ENCODE measurements around the gene PDE1C.

The PDE1C gene

GRCh38 chr7:31883761-31884164 lies 186.4 kb downstream of the PDE1C start:
- Histone ChIP-seq H3K36me3 (ENCODE audit: insufficient read depth, low read length) (no peaks in the 10 kb centered on the region), H3K4me1 (ENCODE audit: insufficient read depth, low read length) (peaks cover 5% of the 10 kb centered on the region; the same call in 1 of the 2 replicates), H3K9me3 (ENCODE audit: control insufficient read depth, insufficient read depth, low read length) (no peaks in the 10 kb centered on the region), H3K9ac (ENCODE audit: low read depth, low read length) (no peak overlapping the region)

- Histone ChIP-seq H3K9me3 (ENCODE audit: control insufficient read depth, insufficient read depth, low read length) (no peaks in the 10 kb centered on the region), H3K36me3 (ENCODE audit: insufficient read depth, low read length) (no peaks in the 10 kb centered on the region), H3K4me1 (ENCODE audit: insufficient read depth, low read length) (peaks cover 5% of the 10 kb centered on the region; the same call in 1 of the 2 replicates), H3K9ac (ENCODE audit: low read depth, low read length) (no peak overlapping the region)
Measured at GRCh38 chr7:31882187-31882586, 188.0 kb downstream of the PDE1C start.

- H3K36me3 ChIP-seq (ENCODE audit: insufficient read depth, low read length) = no peaks in the 10 kb centered on the region
- no peak overlapping the region for H3K9ac ChIP-seq (ENCODE audit: low read depth, low read length)
- peaks cover 4% of the 10 kb centered on the region; the same call in 1 of the 2 replicates for H3K4me1 ChIP-seq (ENCODE audit: insufficient read depth, low read length)
- no peaks in the 10 kb centered on the region for H3K9me3 ChIP-seq (ENCODE audit: control insufficient read depth, insufficient read depth, low read length)
Measured at GRCh38 chr7:31878875-31879274, 191.3 kb downstream of the PDE1C start.

DNA sequence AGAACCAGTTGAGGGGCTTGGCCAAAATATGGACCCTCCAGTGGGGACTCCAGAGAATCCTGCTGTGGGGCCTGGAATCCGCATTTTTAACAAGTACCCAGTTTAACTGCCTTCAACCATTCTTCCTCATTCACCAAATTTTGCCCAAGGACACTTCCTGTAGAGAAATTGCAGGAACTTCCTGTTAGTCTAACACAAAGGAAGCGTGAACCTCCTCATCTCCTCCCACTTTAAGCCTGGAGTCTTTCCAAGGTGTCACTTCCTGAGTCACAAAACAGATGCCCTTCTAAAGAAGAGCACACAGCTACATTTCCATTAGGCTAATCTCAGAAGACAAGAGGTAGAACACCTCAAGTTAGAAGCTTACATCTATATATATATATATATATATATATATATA lies 194.8 kb downstream of the PDE1C start:
- H3K9me3 ChIP-seq (ENCODE audit: control insufficient read depth, insufficient read depth, low read length) = no peaks in the 10 kb centered on the region
- no peaks in the 10 kb centered on the region for H3K4me1 ChIP-seq (ENCODE audit: insufficient read depth, low read length)
- H3K9ac ChIP-seq (ENCODE audit: low read depth, low read length) = no peak overlapping the region
- H3K36me3 ChIP-seq (ENCODE audit: insufficient read depth, low read length) = no peaks in the 10 kb centered on the region

DNA sequence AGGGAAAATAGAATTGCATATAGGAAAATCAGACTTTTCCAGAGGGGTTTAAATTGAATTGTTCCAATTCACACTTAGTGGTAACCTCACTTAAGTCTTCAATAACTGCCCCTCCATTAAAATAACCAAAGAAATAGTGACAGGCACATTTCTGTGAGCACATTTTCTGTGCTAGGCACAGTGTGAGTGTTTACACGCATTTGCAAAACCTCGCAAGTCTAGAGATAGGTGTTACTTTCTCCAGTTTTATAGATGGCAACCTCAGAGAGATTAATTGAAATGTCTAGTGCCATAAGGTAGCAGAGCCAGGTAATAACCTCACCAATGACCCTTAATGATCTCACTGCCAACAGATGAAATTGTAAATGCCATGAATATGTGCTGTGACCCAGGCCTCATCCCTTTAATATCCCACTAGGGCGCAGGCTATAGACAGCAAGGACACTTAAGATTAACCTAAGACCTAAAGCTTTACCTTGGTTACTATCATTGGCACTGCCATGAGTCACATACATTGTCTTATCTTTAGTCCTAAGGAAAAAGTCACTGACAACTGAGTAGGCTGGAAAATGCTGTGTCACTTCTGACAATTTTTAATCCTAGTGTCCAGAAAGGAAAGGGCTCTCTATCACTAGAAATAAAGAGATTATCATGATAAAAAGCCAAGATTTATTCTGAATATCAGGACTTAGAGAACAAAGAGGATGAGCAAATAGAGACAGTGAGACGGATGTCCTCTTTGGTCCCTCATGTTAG lies 195.4 kb downstream of the PDE1C start:
- H3K4me1 ChIP-seq (ENCODE audit: insufficient read depth, low read length) = no peaks in the 10 kb centered on the region

GRCh38 chr7:31873816-31874597 lies 196.2 kb downstream of the PDE1C start:
- no peak overlapping the region for H3K9ac ChIP-seq (ENCODE audit: low read depth, low read length)
- H3K4me1 ChIP-seq (ENCODE audit: insufficient read depth, low read length) = no peaks in the 10 kb centered on the region
- H3K9me3 ChIP-seq (ENCODE audit: control insufficient read depth, insufficient read depth, low read length) = no peaks in the 10 kb centered on the region
- no peaks in the 10 kb centered on the region for H3K36me3 ChIP-seq (ENCODE audit: insufficient read depth, low read length)

More for the DNA sequence above, 195.4 kb downstream of the PDE1C start:
- H3K36me3 ChIP-seq (ENCODE audit: insufficient read depth, low read length) = no peaks in the 10 kb centered on the region
- H3K9ac ChIP-seq (ENCODE audit: low read depth, low read length) = no peak overlapping the region
- H3K9me3 ChIP-seq (ENCODE audit: control insufficient read depth, insufficient read depth, low read length) = no peaks in the 10 kb centered on the region

DNA sequence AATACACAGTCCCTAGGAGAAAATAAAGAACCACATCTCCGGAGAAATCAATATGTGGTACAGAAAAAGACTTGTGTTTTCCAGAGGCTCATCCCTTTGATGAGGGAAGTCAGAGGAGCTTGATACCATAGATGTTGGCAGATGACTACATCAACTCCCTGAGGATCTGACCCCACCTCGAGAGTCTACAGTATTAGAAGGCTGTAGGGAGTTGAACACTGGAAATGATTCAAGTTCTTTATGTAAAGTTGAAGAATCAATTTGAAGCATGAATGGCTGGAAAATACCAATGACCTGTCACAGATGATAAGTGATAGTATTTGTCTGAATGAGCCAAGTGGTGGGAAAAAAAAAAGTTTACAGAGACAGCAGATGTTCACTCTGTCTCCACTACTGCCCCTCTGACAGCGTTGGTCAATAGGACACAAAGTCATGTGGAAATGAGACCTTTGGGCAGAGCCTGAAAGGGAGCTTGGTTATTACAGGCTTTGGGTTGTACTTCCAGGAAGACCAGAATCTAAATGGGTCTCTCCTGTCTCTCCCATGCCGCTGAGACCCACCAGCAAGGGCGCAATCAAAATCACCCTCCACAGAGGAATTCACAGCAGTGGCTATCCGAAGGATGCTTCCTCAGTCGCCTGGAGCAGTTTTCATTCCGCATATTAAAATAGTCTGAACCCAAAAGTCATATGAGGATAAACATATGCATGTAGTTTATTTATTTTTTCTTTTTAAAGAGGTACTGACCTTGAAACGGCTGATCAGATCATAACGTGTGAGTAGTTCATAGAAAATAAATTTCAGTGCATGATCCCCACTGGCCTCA lies 197.4 kb downstream of the PDE1C start:
- Histone ChIP-seq H3K9me3 (ENCODE audit: control insufficient read depth, insufficient read depth, low read length) (no peaks in the 10 kb centered on the region), H3K36me3 (ENCODE audit: insufficient read depth, low read length) (no peaks in the 10 kb centered on the region), H3K9ac (ENCODE audit: low read depth, low read length) (no peak overlapping the region), H3K4me1 (ENCODE audit: insufficient read depth, low read length) (no peaks in the 10 kb centered on the region)

GRCh38 chr7:31864646-31865045 lies 205.6 kb downstream of the PDE1C start:
- Histone ChIP-seq H3K4me1 (ENCODE audit: insufficient read depth, low read length) (no peaks in the 10 kb centered on the region), H3K9me3 (ENCODE audit: control insufficient read depth, insufficient read depth, low read length) (no peaks in the 10 kb centered on the region; the same call in 1 of the 2 replicates), H3K9ac (ENCODE audit: low read depth, low read length) (no peak overlapping the region), H3K36me3 (ENCODE audit: insufficient read depth, low read length) (no peaks in the 10 kb centered on the region)

GRCh38 chr7:31860925-31861324 lies 209.3 kb downstream of the PDE1C start:
- H3K4me1 ChIP-seq (ENCODE audit: insufficient read depth, low read length) = no peaks in the 10 kb centered on the region
- no peak overlapping the region for H3K9ac ChIP-seq (ENCODE audit: low read depth, low read length)
- no peaks in the 10 kb centered on the region; the same call in 1 of the 2 replicates for H3K9me3 ChIP-seq (ENCODE audit: control insufficient read depth, insufficient read depth, low read length)

GRCh38 chr7:31858055-31858454 lies 212.2 kb downstream of the PDE1C start:
- Histone ChIP-seq H3K9me3 (ENCODE audit: control insufficient read depth, insufficient read depth, low read length) (no peaks in the 10 kb centered on the region; the same call in 1 of the 2 replicates), H3K36me3 (ENCODE audit: insufficient read depth, low read length) (no peaks in the 10 kb centered on the region), H3K9ac (ENCODE audit: low read depth, low read length) (no peak overlapping the region), H3K4me1 (ENCODE audit: insufficient read depth, low read length) (no peaks in the 10 kb centered on the region)

More at GRCh38 chr7:31860925-31861324, 209.3 kb downstream of the PDE1C start:
- no peaks in the 10 kb centered on the region for H3K36me3 ChIP-seq (ENCODE audit: insufficient read depth, low read length)

DNA sequence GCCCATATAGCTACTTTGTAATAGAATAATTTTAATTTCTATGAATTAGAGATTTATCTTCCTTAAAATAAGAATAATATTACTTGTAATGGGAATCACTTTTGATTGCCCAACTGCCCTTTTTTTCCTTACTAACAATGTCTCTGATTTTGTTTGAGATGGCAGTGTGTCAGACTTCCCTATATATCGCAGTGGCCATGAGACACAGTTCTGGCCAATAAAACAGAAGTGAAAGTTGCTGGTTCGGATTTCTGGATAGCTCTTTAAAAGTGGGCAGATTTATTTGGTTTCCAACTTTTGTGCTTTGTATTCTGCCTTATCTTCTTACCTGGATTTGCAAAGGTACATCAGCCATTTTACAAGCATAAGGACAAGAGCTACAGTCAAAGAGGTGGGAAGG lies 213.0 kb downstream of the PDE1C start:
- H3K36me3 ChIP-seq (ENCODE audit: insufficient read depth, low read length) = no peaks in the 10 kb centered on the region
- H3K9ac ChIP-seq (ENCODE audit: low read depth, low read length) = no peak overlapping the region
- no peaks in the 10 kb centered on the region for H3K4me1 ChIP-seq (ENCODE audit: insufficient read depth, low read length)
- no peaks in the 10 kb centered on the region for H3K9me3 ChIP-seq (ENCODE audit: control insufficient read depth, insufficient read depth, low read length)

DNA sequence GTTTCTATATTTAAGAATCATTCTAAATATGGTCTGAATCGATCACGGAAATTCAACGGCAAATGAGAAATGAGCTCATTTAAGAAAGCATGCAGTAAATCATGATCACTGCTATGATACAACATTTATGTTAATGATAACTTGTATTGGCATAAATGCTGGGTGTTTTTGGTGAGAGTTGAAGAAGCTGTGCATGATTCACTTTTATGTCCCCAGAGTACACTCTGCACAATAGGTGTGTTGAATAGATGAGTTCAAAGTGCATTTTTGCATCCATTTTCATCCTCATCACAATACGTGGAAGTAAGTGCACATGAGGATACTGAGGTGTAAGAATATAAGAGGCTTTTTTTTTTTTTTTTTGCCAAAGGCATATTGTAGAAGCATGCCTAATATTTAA lies 213.9 kb downstream of the PDE1C start:
- Histone ChIP-seq H3K9me3 (ENCODE audit: control insufficient read depth, insufficient read depth, low read length) (no peaks in the 10 kb centered on the region), H3K9ac (ENCODE audit: low read depth, low read length) (no peak overlapping the region), H3K4me1 (ENCODE audit: insufficient read depth, low read length) (no peaks in the 10 kb centered on the region), H3K36me3 (ENCODE audit: insufficient read depth, low read length) (no peaks in the 10 kb centered on the region)

DNA sequence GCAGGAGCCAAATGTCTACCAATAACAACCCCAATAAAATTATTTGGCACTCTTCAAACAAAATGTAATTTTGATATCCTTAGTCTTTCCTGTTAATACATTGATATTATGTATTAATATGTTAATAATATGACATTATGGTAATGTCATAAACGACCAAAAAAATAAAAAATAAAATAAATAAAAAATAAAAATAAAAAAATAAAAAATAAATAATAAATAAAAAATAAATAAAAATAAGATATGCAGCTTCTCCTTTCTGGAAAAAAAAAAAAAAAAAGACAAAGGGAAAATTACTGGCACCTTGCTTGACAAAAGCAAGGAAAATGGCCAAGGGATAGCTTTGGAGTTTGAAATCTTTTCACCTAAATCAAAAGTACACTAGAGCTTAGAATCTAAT lies 214.7 kb downstream of the PDE1C start:
- H3K9ac ChIP-seq (ENCODE audit: low read depth, low read length) = no peak overlapping the region
- H3K9me3 ChIP-seq (ENCODE audit: control insufficient read depth, insufficient read depth, low read length) = no peaks in the 10 kb centered on the region
- H3K4me1 ChIP-seq (ENCODE audit: insufficient read depth, low read length) = no peaks in the 10 kb centered on the region
- no peaks in the 10 kb centered on the region for H3K36me3 ChIP-seq (ENCODE audit: insufficient read depth, low read length)

DNA sequence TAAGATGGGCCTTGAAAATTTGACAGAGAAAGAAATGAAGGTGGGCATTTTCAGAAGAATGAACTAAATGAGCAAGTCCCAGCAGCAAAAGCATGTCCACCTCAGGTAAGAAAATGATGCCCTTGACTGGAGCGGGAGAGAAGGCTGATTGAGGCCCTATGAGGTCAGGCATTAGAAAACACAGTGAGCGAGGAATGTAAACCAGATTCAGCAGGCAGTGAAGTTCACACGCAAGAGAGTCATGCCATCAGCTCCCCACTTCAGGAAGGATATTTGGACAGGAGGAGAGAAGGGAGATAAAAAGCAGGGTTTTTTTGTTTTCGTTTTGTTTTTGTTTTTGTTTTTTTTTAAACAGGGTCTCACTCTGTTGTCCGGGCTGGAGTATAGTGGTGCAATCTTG lies 216.8 kb downstream of the PDE1C start:
- no peaks in the 10 kb centered on the region for H3K9me3 ChIP-seq (ENCODE audit: control insufficient read depth, insufficient read depth, low read length)
- H3K36me3 ChIP-seq (ENCODE audit: insufficient read depth, low read length) = no peaks in the 10 kb centered on the region
- no peaks in the 10 kb centered on the region for H3K4me1 ChIP-seq (ENCODE audit: insufficient read depth, low read length)
- H3K9ac ChIP-seq (ENCODE audit: low read depth, low read length) = no peak overlapping the region
